GM12872 (cell line): ENCODE measurements around the gene IL6ST.

Experiments used
- TF ChIP-seq, protein P1 (sequence below): IDR thresholded peaks from 3 replicates; pipeline ENCODE4 v1.5.1; 2011; ENCODE audit warnings: low read depth, mild to moderate bottlenecking, low read length, moderate library complexity; ENCODE audit not compliant: insufficient read depth

Gene IL6ST

DNA sequence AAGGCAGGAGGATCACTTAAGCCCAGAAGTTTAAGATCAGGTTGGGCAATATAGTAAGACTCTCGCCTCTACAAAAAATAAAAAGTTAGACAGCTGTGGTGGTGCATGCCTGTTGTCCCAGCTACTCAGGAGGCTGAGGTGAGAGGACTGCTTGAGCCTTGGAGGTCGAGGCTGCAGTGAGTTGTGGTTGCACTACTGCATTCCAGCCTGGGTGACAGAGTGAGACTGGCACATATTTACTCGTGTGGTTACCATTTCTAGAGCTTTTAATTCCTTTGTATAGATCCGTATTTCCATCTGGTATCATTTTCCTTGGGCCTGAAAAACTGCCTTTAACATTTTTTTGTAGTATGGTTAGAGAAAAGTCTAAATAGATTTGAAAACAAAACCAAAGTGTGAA is 7.8 kb downstream of the IL6ST start:
- TF ChIP-seq, protein P1, sequence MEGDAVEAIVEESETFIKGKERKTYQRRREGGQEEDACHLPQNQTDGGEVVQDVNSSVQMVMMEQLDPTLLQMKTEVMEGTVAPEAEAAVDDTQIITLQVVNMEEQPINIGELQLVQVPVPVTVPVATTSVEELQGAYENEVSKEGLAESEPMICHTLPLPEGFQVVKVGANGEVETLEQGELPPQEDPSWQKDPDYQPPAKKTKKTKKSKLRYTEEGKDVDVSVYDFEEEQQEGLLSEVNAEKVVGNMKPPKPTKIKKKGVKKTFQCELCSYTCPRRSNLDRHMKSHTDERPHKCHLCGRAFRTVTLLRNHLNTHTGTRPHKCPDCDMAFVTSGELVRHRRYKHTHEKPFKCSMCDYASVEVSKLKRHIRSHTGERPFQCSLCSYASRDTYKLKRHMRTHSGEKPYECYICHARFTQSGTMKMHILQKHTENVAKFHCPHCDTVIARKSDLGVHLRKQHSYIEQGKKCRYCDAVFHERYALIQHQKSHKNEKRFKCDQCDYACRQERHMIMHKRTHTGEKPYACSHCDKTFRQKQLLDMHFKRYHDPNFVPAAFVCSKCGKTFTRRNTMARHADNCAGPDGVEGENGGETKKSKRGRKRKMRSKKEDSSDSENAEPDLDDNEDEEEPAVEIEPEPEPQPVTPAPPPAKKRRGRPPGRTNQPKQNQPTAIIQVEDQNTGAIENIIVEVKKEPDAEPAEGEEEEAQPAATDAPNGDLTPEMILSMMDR: no peak

DNA sequence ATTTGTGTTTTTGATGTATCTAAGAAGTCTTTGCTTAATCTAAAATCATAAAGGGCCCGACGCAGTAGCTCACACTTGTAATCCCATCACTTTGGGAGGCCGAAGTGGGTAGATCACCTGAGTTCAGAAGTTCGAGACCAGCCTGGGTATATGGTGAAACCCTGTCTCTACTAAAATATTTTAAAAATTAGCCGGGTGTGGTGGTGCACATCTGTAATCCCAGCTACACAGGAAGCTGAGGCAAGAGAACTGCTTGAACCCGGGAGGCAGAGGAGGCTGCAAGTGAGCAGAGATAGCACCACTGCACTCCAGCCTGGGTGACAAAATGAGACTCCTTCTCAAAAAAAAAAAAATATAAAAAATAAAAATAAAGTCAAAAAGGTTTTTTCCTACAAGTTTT is 9.6 kb downstream of the IL6ST start:
- TF ChIP-seq, protein P1: no peak

DNA sequence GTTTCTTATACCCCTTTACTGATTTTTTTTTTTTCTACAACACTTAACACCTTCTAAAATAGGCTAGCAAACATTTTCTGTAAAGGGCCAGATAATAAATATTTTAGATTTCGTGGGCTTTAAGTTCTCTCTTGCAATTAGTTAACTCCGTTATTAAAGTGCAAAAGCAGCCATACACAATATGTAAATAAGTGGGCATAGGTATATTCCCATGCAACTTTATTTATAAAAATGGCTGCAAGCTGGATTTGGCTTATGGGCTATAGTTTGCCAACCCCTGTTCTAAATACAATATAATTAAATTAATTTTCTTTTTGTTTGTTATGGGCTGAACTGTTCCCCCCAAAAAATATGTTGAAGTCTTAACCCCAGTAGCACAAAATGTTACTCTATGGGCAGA is 10.8 kb downstream of the IL6ST start:
- TF ChIP-seq, protein P1: no peak

DNA sequence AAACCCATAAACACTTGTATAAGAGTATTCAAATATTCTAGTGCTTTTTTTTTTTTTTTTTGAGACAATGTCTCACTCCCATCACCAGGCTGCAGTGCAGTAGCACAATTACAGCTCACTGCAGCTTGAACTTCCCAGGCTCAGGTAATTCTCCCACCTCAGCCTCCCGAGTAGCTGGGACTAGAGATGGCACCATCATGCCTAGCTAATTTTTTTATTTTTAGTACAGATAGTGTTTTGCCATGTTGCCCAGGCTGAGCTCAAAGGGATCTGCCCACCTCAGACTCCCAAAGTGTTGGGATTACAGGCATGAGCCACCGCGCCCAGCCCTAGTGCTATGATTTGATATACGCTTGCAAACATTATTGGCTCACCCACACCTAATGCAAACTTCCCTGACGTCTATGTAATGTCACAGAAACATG is 11.8 kb downstream of the IL6ST start:
- TF ChIP-seq, protein P1: no peak

DNA sequence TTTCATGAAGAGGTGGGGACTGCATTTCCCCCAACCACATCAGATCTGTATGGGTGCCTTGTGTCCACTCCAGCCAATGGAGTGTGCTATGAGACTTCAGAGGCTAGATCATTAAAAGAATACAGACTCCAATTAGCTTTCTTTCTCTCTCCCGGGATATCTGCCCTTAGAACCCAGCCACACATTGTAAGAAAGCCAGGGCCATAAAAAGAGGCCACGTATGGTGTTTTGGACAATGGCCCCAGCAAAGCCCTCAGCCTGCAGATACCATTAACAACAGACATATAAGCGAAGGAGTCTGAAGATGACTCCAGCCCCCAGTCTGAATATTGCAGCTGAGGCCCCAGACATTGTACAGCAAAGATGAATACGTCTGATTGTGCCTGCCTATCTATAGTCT is 21.5 kb downstream of the IL6ST start:
- TF ChIP-seq, protein P1: no peak

DNA sequence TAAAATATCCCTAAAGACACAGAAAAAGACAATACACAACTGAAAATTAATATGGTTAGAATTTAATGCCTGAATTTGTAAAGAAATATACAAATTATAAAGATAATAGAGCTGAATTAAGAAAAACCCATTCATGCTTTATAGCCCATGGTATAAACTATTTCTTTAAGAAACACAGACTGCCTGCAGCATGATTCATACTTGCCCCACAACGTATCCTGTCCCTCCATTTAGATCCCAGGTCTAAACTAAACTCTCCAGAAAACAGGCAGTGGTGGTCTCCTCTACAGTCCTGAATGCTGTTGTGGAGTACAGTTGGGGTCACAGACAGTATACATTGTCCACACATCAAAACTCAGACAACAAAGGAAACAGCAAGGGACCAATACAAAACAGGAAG is 24.8 kb downstream of the IL6ST start:
- TF ChIP-seq, protein P1: no peak

DNA sequence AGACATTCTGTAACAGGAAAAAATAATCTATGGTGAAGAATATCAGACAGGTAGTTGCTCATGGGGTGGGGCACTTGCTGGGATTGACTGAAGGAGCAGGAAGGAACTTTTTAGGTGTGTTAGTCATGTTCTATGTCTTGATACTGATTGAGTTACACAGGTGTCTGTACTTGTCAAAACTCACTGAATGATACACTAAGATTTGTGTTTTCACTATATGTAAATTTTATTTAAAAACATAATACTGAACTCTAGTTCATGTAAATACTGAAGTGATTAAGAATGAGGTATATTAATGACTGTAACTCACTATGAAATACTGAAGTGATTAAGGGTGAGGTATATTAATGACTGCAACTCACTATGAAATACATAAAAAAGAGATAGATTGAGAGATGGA is 28.5 kb downstream of the IL6ST start:
- TF ChIP-seq, protein P1: no peak

DNA sequence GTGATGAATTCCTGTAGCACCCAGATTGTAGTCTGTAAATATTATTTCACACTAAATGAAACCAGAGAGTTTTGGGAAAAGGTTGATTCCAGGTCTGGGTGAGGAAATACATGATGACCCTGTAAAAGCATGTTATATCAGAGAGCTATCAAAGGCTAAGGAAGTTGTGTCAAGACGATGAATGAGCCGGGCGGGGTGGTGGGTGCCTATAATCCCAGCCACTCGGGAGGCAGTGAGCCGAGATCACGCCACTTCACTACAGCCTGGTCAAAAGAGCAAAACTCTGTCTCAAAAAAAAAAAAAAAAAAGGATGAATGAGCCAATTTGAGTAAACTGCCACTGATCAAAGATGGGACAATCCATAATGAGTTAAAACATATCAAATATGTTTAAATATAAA is 29.2 kb downstream of the IL6ST start:
- TF ChIP-seq, protein P1: no peak
